ENCODE data around the gene FNDC7.
"Not testable (repeated sequence)": the region's sequence is repeated elsewhere in the genome, so short reads cannot be mapped to it uniquely, and the experiment has no call there.

FNDC7 gene

GRCh38 chr1:108712606-108713150, at the start of gene FNDC7:
Gene FNDC7, plus strand, starts transcription at chr1:108712908. Its CDS starts 26 bp downstream, at chr1:108712934.
- CTCF ChIA-PET = no interaction called here
- H3K4me3 ChIP-seq (ENCODE audit: low read depth, low read length) = no peak within 1 kb of the TSS
- POLR2A ChIA-PET = interaction anchor here (0.6 kb wide), 1 partner anchor 8 kb away, joined by 3 read pairs; no protein-coding TSS in a partner anchor
- TF ChIP-seq CTCF (IDR thresholded peaks at IDR 0.05; ENCODE audit: insufficient read depth, low read length, missing control alignments) = no peak
- no peak for DNase-seq (ENCODE audit: low read depth, low spot score)

GRCh38 chr1:108663074-108663473, 49.6 kb upstream of the FNDC7 start:
- no peak for DNase-seq (ENCODE audit: low read depth, low spot score)
- no peak overlapping the region for H3K4me3 ChIP-seq (ENCODE audit: low read depth, low read length)
- TF ChIP-seq CTCF (IDR thresholded peaks at IDR 0.05; ENCODE audit: insufficient read depth, low read length, missing control alignments) = no peak
- CTCF ChIA-PET = no interaction called here
- POLR2A ChIA-PET = no interaction called here

GRCh38 chr1:108664481-108664880, 48.2 kb upstream of the FNDC7 start:
- no peak overlapping the region for H3K4me3 ChIP-seq (ENCODE audit: low read depth, low read length)
- TF ChIP-seq CTCF (IDR thresholded peaks at IDR 0.05; ENCODE audit: insufficient read depth, low read length, missing control alignments) = no peak
- ChIA-PET CTCF (no interaction called here), POLR2A (no interaction called here)
- no peak for DNase-seq (ENCODE audit: low read depth, low spot score)

GRCh38 chr1:108665067-108665466, 47.6 kb upstream of the FNDC7 start:
- ChIA-PET CTCF (no interaction called here), POLR2A (no interaction called here)
- DNase-seq (ENCODE audit: low read depth, low spot score) = no peak
- H3K4me3 ChIP-seq (ENCODE audit: low read depth, low read length) = no peak overlapping the region
- no peak for TF ChIP-seq CTCF (IDR thresholded peaks at IDR 0.05; ENCODE audit: insufficient read depth, low read length, missing control alignments)

GRCh38 chr1:108665771-108666170, 46.9 kb upstream of the FNDC7 start:
- no peak for TF ChIP-seq CTCF (IDR thresholded peaks at IDR 0.05; ENCODE audit: insufficient read depth, low read length, missing control alignments)
- ChIA-PET POLR2A (no interaction called here), CTCF (no interaction called here)
- DNase-seq (ENCODE audit: low read depth, low spot score) = no peak
- H3K4me3 ChIP-seq (ENCODE audit: low read depth, low read length) = no peak overlapping the region

- DNase-seq (ENCODE audit: low read depth, low spot score); CTCF ChIA-PET; H3K4me3 ChIP-seq (ENCODE audit: low read depth, low read length); POLR2A ChIA-PET: not testable (repeated sequence)
These were observed 45.3 kb upstream of the FNDC7 start for GRCh38 chr1:108667422-108667821.

- DNase-seq (ENCODE audit: low read depth, low spot score) = no peak
- no peak overlapping the region for H3K4me3 ChIP-seq (ENCODE audit: low read depth, low read length)
- TF ChIP-seq CTCF (IDR thresholded peaks at IDR 0.05; ENCODE audit: insufficient read depth, low read length, missing control alignments) = no peak
- ChIA-PET POLR2A (no interaction called here), CTCF (no interaction called here)
These were observed 43.9 kb upstream of the FNDC7 start for GRCh38 chr1:108668777-108669176.

All from AG04449 (cell line).